K562 (cell line): ENCODE data around the gene RNF223. TPM values are rescaled to one million over a fixed set of nuclear protein-coding genes. Genes with fewer than 3 reads are reported as not detected.
A peak's percentile ranks its signal among the peaks of the same experiment; 100 is the strongest.

Experiments used
- ARID1B ChIP-seq: fragments of 450-650 bp; IDR thresholded peaks from 2 replicates; pipeline ENCODE4 v1.6.1; 2016; ENCODE audit warnings: antibody characterized with exemption, mild to moderate bottlenecking, inconsistent platforms
- BCL6 ChIP-seq: fragments of 250-450 bp; sonication (Bioruptor Pico); IDR thresholded peaks from 2 replicates; pipeline ENCODE4 v1.4.0; 2020
- BRD9 ChIP-seq: fragments of 450-650 bp; IDR thresholded peaks from 2 replicates; pipeline ENCODE4 v1.6.1; 2018; ENCODE audit warnings: low read depth; ENCODE audit not compliant: partially characterized antibody
- ETV5 ChIP-seq: sonication (generic); formaldehyde crosslinking; IDR thresholded peaks from 2 replicates; pipeline ENCODE4 v1.4.0; 2020; ENCODE audit warnings: low read depth, mild to moderate bottlenecking, missing genetic modification reagents
- FIP1L1 ChIP-seq: fragments of 200-400 bp; formaldehyde crosslinking; IDR thresholded peaks from 2 replicates; pipeline ENCODE4 v1.6.1; 2018; ENCODE audit warnings: mild to moderate bottlenecking, low read depth, low read length; ENCODE audit not compliant: poor library complexity, severe bottlenecking
- FOSL1 ChIP-seq: fragments of 200-800 bp; sonication (Bioruptor generic); conservative IDR thresholded peaks from 2 replicates; pipeline ENCODE4 v1.6.1; 2016; ENCODE audit warnings: missing genetic modification characterization, missing compliant biosample characterization
- FUS ChIP-seq: fragments of 200-400 bp; formaldehyde crosslinking; optimal IDR thresholded peaks from 2 replicates; pipeline ENCODE3; 2017; ENCODE audit warnings: low read depth, low read length
- GABPB2 ChIP-seq: fragments of 250-450 bp; sonication (Bioruptor Pico); conservative IDR thresholded peaks from 2 replicates; pipeline ENCODE4 v1.5.1; 2021; ENCODE audit warnings: mild to moderate bottlenecking
- NBN ChIP-seq: fragments of 450-650 bp; IDR thresholded peaks from 2 replicates; pipeline ENCODE4 v1.6.1; 2016; ENCODE audit warnings: low read depth, mild to moderate bottlenecking
- NRF1 ChIP-seq, 2 experiments: fragments of 450-650 bp; IDR thresholded peaks in 1 of 2; conservative IDR thresholded peaks in 1 of 2; 2 replicates each; pipeline ENCODE4 v1.6.1; 2014; ENCODE audit warnings: mild to moderate bottlenecking in 2 of 2
- SMC3 ChIP-seq: conservative IDR thresholded peaks from 2 replicates; pipeline ENCODE4 v1.6.1; 2011; ENCODE audit warnings: low read depth, low read length, improper control_type of control experiment; ENCODE audit not compliant: insufficient read depth
- YBX1 ChIP-seq: fragments of 450-650 bp; IDR thresholded peaks from 2 replicates; pipeline ENCODE4 v1.7.1; 2016; ENCODE audit warnings: mild to moderate bottlenecking
- ZNF3 ChIP-seq: fragments of 250-450 bp; sonication (Bioruptor Pico); IDR thresholded peaks from 2 replicates; pipeline ENCODE4 v1.5.0; 2021; ENCODE audit warnings: mild to moderate bottlenecking, moderate library complexity
- ZNF699 ChIP-seq: fragments of 250-450 bp; sonication (Bioruptor Pico); IDR thresholded peaks from 2 replicates; pipeline ENCODE4 v1.8.0; 2021; ENCODE audit warnings: mild to moderate bottlenecking, moderate library complexity; ENCODE audit not compliant: insufficient replicate concordance
- polyA plus RNA-seq, 8 experiments: library from polyadenylated mRNA; depleted of rRNA in 4 of 8; stranded (reverse) in 5 of 8; unstranded in 3 of 8; fragments of >200 nt; fragmentation: Nextera tagmentation in 2 of 8; fragmentation: Illumina TruSeq in 1 of 8; extraction: Ambion mirVana in 2 of 8; extraction: Trizol in 1 of 8; gene quantifications; 2 replicates each; pipeline versions ENCODE4 v1.2.1 to v1.2.3, GENCODE V29; 2011 to 2014; ENCODE audit warnings: inconsistent platforms in 1 of 8, missing spikeins in 1 of 8
- total RNA-seq, 7 experiments: library from RNA; depleted of rRNA in 6 of 7; stranded (reverse); fragments of >200 nt in 6 of 7; fragmentation: Illumina TruSeq in 2 of 7; extraction: Trizol in 2 of 7; gene quantifications; 2 replicates each; pipeline versions ENCODE4 v1.2.1 to v1.2.3, GENCODE V29; 2011 to 2021; ENCODE audit warnings: low replicate concordance in 1 of 7
- TF ChIP-seq, protein P1 (sequence below): fragments of 450-650 bp; IDR thresholded peaks from 2 replicates; pipeline ENCODE4 v1.6.1; 2016; ENCODE audit warnings: mild to moderate bottlenecking, moderate library complexity
- TF ChIP-seq, protein P2 (sequence below): fragments of 250-450 bp; sonication (Bioruptor Pico); IDR thresholded peaks from 2 replicates; pipeline ENCODE4 v1.5.0; 2022; ENCODE audit warnings: mild to moderate bottlenecking

RNF223 gene
- total and polyA plus RNA-seq, 9 of the 15 experiments (the other 6 are each of a cell fraction or from before 2014, with no cell fraction given): 0.04 to 0.32 TPM; not detected in 7

DNA sequence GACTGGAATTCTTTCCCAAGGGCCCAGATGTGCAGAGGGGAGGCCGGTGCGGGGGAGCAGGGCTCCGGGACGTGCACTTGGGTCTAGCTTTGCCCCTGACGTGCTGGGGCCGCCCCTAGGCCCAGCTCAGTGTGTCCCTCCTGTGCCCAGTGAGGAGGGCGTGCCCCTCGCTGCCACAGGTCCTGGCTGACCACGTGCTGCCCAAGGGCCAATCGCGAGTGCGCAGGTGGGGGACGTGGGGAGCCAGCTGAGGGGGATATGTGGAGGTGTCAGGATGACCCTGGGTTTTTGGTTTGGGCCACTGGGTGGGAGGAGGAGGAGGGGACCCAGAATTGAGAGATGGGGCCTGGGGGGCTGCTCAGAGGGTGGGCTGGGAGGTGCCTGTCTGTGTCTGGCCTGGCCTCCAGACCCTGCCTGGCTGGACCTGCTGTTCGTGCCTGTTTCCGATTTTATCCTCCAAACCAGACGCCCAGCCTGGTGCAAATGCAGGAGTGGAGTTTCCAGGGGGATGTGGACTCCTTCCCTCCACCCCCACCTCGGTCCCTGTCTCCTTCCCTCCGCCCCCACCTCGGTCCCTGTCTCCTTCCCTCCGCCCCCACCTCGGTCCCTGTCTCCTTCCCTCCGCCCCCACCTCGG is 6.1 kb upstream of the RNF223 start (continued):
- TF ChIP-seq, protein P1, sequence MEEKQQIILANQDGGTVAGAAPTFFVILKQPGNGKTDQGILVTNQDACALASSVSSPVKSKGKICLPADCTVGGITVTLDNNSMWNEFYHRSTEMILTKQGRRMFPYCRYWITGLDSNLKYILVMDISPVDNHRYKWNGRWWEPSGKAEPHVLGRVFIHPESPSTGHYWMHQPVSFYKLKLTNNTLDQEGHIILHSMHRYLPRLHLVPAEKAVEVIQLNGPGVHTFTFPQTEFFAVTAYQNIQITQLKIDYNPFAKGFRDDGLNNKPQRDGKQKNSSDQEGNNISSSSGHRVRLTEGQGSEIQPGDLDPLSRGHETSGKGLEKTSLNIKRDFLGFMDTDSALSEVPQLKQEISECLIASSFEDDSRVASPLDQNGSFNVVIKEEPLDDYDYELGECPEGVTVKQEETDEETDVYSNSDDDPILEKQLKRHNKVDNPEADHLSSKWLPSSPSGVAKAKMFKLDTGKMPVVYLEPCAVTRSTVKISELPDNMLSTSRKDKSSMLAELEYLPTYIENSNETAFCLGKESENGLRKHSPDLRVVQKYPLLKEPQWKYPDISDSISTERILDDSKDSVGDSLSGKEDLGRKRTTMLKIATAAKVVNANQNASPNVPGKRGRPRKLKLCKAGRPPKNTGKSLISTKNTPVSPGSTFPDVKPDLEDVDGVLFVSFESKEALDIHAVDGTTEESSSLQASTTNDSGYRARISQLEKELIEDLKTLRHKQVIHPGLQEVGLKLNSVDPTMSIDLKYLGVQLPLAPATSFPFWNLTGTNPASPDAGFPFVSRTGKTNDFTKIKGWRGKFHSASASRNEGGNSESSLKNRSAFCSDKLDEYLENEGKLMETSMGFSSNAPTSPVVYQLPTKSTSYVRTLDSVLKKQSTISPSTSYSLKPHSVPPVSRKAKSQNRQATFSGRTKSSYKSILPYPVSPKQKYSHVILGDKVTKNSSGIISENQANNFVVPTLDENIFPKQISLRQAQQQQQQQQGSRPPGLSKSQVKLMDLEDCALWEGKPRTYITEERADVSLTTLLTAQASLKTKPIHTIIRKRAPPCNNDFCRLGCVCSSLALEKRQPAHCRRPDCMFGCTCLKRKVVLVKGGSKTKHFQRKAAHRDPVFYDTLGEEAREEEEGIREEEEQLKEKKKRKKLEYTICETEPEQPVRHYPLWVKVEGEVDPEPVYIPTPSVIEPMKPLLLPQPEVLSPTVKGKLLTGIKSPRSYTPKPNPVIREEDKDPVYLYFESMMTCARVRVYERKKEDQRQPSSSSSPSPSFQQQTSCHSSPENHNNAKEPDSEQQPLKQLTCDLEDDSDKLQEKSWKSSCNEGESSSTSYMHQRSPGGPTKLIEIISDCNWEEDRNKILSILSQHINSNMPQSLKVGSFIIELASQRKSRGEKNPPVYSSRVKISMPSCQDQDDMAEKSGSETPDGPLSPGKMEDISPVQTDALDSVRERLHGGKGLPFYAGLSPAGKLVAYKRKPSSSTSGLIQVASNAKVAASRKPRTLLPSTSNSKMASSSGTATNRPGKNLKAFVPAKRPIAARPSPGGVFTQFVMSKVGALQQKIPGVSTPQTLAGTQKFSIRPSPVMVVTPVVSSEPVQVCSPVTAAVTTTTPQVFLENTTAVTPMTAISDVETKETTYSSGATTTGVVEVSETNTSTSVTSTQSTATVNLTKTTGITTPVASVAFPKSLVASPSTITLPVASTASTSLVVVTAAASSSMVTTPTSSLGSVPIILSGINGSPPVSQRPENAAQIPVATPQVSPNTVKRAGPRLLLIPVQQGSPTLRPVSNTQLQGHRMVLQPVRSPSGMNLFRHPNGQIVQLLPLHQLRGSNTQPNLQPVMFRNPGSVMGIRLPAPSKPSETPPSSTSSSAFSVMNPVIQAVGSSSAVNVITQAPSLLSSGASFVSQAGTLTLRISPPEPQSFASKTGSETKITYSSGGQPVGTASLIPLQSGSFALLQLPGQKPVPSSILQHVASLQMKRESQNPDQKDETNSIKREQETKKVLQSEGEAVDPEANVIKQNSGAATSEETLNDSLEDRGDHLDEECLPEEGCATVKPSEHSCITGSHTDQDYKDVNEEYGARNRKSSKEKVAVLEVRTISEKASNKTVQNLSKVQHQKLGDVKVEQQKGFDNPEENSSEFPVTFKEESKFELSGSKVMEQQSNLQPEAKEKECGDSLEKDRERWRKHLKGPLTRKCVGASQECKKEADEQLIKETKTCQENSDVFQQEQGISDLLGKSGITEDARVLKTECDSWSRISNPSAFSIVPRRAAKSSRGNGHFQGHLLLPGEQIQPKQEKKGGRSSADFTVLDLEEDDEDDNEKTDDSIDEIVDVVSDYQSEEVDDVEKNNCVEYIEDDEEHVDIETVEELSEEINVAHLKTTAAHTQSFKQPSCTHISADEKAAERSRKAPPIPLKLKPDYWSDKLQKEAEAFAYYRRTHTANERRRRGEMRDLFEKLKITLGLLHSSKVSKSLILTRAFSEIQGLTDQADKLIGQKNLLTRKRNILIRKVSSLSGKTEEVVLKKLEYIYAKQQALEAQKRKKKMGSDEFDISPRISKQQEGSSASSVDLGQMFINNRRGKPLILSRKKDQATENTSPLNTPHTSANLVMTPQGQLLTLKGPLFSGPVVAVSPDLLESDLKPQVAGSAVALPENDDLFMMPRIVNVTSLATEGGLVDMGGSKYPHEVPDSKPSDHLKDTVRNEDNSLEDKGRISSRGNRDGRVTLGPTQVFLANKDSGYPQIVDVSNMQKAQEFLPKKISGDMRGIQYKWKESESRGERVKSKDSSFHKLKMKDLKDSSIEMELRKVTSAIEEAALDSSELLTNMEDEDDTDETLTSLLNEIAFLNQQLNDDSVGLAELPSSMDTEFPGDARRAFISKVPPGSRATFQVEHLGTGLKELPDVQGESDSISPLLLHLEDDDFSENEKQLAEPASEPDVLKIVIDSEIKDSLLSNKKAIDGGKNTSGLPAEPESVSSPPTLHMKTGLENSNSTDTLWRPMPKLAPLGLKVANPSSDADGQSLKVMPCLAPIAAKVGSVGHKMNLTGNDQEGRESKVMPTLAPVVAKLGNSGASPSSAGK: no peak
- peak; percentile 58 for TF ChIP-seq FIP1L1
- no peak for TF ChIP-seq FUS
- TF ChIP-seq, protein P2, sequence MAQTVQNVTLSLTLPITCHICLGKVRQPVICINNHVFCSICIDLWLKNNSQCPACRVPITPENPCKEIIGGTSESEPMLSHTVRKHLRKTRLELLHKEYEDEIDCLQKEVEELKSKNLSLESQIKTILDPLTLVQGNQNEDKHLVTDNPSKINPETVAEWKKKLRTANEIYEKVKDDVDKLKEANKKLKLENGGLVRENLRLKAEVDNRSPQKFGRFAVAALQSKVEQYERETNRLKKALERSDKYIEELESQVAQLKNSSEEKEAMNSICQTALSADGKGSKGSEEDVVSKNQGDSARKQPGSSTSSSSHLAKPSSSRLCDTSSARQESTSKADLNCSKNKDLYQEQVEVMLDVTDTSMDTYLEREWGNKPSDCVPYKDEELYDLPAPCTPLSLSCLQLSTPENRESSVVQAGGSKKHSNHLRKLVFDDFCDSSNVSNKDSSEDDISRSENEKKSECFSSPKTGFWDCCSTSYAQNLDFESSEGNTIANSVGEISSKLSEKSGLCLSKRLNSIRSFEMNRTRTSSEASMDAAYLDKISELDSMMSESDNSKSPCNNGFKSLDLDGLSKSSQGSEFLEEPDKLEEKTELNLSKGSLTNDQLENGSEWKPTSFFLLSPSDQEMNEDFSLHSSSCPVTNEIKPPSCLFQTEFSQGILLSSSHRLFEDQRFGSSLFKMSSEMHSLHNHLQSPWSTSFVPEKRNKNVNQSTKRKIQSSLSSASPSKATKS (CRISPR knock-in tag): no peak
- TF ChIP-seq YBX1: no peak
- TF ChIP-seq BCL6: no peak
- no peak for TF ChIP-seq BRD9
- TF ChIP-seq ARID1B: no peak
- TF ChIP-seq SMC3: no peak
- TF ChIP-seq ETV5 (CRISPR knock-in tag): no peak
- TF ChIP-seq NBN: no peak
- TF ChIP-seq ZNF699 (CRISPR knock-in tag): no peak
- TF ChIP-seq ZNF3 (CRISPR knock-in tag): no peak
- TF ChIP-seq GABPB2: no peak
- TF ChIP-seq NRF1 (conservative IDR thresholded peaks at IDR 0.05 in 1 of 2, IDR thresholded peaks at IDR 0.05 in 1 of 2): peak; percentile 47 to 67; a peak in 3 of 4 replicates
- TF ChIP-seq FOSL1 (tag): no peak
